Measurements from ENCODE around the gene RARA.
"Not testable (repeated sequence)": the region's sequence is repeated elsewhere in the genome, so short reads cannot be mapped to it uniquely, and the experiment has no call there.

Gene RARA

DNA sequence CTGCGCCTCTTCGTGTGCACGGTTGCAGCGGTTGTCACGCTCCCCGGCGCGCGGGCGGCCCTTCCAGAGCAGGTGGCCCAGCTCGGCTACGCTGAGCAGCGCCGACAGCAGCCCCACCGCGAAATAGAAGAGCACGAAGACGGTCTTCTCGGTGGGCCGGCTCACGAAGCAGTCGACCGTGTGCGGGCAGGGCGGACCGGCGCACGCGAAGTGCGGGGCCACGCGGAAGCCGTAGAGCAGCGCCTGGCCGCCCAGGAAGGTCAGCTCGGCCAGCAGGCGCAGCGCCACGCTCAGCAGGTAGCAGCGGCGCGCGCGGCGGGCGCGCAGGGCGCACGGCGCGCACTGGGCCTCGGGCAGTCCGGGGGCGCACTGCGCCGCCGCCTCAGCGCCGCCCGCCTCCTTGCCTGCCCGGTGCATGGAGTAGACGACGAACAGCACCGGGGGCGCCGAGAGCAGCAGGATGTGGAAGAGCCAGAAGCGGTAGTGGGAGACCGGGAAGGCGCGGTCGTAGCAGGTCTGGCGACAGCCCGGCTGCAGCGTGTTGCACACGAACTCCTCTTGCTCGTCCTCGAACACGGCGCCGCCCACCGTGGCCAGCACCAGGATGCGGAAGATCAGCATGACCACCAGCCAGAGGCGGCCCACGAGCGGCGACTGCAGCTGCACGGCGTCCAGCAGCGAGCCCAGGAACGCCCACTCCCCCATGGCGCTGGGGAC lies 54.3 kb downstream of the RARA start:
- Histone ChIP-seq H3K4me3 (peak overlapping the region; percentile 38 to 60 (median 49)), H3K27ac (peak overlapping the region in 7 of 21 experiments; percentile 4 to 55 (median 47))

DNA sequence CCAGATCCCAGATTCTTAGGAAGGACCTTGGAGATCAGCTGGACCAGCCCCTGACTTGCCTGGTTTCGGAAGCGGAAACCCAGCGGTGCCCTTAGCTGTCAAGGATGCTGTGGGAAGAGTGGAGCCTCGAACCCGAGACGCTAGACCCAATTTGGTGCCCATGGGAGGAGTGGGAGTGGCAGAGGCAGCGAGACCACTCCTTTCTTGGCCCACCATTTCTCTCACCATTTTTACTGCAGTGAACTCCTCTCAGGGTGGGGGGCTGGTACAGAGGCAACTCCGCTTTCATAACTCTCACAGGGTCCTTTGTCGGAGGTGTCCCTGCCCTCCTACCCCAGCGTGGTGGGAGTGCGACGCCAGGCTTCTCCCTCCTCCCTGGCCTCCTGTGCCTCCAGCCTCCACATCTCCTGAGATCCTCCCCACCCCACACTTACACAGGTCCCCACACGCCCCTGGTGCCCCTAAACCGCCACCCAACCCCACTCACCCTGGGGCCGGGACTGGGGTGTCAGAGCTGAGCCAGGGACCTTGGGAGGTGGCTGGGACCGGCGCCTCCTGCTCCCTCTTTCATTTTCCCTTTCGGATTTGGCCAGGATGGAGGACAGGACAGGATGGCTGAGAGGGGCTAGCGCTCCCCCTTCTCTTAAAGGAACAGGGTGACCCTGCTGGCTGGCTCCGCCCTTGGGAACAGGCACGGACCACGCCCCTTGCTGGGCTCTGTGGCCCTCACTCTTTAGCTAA lies 55.3 kb downstream of the RARA start, which contains the start of gene GJD3:
Gene GJD3 (minus strand): TSS at position 617 of the 741 bp plus-strand sequence. CDS start 922 bp downstream, outside the sequence.
- Histone ChIP-seq H3K4me3 (peak within 1 kb of the TSS; percentile 38 to 60 (median 49)), H3K27ac (no peak within 1 kb of the TSS)

DNA sequence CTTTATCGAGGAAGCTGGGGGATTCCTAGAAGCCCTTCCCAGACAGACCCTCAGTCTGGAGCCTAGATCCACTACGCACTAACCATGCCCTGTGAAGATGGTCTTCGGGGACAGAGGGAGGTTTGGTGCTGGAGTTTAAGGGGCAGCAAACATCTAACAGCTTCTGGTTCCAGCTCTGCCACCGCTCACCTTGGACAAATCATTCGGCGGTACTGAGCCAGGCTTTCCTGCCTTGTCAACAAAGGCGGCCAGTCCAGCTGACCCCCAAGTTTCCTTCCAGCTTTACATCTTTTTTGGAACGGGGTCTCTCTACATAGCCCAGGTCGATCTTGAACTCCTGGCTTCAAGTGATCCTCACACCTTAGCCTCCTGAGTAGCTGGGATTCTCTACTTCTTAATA lies 55.9 kb downstream of the RARA start:
- H3K4me3 ChIP-seq = no peak overlapping the region
- no peak overlapping the region for H3K27ac ChIP-seq

DNA sequence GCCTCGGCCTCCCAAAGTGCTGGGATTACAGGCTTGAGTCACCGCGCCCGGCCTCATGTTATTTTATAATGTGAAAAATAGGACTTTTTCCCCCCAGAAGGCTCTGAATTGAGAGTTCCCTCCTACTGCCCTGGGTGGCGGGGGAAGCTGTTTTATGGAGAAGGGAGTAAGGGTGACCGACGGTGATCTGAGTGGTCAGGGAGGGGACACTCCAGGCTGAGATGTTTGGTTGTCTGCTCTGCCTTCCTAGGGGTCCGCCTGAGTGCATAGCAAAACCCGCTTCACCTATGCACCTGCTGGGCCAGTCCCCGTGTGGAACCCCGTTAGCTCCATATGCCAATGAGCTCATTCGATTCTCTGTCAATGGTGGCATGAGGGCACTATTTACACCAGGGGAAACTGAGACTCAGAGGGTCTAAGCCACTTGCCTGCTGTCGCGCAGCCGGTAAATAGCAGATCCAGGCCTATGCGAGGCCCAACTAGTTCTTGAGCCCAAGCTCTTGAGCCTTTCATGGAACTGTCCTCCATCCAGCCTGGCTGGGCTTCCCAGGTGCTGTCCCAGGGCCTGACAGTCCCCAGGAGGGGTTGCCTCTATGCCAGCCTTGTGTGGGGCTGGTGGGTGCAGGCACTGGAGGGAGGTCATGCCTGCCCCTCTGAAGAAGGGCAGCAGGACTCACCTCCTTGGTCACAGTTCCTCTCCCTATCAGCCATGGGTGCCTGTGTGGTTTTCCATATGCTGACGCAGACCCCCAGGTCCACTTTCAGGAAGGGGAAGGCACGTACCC lies 57.3 kb downstream of the RARA start:
- Histone ChIP-seq H3K27ac (no peak overlapping the region), H3K4me3 (no peak overlapping the region)

DNA sequence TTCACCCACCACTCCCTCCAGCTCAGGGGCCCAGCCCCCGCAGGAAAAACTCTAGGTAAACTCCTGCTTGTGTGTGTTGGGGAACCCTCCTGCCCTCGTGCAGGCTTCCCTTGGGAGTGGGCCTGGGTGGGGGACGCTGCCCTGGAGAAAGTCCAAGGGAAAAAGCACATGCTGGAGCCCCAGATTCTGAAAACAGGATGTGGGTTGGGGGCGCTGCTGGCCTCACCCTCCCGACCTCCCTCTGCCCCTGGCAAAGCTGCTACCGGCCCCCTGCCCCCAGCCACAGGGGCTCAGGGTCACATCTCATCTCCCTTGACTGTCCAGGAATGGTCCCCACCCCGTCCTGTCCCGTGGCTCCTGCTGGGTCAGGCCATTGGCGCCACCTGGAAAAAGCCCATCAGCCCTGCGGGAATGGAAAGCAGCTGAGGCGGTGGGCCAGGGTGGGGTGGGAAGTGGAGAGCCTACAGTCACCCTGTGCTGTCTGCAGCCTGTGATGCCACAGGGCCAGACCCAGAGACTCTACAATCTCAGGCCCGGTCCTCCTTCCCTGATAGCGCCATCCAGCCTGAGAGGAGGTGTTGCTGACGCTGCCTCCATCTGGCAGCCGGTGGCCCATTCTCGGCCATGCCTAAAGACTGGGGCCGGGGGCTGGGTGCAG lies 58.0 kb downstream of the RARA start:
- H3K4me3 ChIP-seq = no peak overlapping the region
- no peak overlapping the region for H3K27ac ChIP-seq

DNA sequence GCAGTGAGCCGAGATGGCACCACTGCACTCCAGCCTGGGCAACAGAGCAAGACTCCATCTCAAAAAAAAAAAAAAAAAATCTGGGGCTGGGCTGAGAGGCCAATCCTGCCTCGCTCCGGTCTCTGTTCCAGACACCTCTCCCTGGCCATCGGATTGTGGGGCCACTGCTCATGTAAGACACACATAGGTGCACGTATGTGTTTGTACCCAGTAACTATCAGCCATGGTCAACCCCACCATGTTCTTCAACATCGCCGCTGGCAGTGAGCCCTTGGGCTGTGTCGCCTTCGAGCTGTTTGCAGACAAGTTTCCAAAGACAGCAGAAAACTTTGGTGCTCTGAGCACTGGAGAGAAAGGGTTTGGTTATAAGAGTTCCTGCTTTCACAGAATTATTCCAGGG lies 58.7 kb downstream of the RARA start:
- H3K27ac ChIP-seq, H3K4me3 ChIP-seq: not testable (repeated sequence)

DNA sequence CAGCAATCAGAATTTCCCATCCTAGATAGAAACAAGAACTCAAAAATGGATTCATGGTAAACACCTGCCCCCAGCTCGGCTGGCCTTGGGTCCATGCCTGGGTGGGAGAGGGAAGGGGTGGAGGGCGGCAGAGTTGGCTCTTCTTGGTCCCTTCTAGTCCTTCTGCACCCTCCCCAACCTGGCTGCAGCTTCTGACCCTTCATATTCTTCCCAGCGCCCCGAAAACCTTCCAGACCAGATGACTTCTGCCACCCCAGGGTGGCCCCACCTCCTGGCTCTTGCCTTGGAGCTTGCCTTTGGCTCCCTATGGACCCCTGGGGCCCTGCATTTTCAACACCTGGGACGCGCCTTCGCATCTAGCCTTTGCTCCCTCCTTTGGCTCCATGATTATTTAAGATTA lies 60.9 kb downstream of the RARA start:
- H3K27ac ChIP-seq = no peak overlapping the region
- no peak overlapping the region for H3K4me3 ChIP-seq

DNA sequence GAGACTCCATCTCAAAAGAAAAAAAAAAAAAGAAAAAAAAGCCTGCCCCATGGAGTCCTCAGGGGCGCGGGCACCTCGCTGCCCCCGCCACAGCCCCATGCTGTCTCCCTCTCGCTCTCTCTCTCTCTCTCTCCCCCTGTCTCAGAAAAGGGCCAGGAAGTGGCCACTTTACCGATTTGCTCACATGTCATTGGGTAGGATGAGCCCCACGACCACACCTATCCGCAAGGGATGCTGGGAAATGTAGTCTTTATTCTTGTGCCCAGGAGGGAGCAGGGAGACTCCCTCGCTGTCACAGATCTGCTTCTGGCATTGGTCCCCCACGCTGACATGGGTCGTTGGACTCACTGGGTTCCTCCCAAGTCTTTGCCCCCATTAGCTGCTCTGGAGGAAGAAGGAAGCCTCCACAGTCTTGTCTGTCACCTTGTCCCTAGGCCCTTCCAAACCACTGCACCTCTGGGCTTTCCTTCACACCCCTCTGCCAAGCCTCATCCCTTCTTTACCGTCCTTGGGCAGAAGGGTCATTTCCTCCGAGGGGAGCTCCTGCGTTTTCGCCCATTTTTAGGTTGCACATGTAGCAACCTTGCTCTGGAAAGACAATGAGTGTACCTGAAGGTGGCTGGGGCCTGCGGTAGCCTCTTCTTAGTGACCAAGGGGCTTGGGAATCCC lies 62.4 kb downstream of the RARA start:
- H3K27ac ChIP-seq = no peak overlapping the region
- no peak overlapping the region for H3K4me3 ChIP-seq

DNA sequence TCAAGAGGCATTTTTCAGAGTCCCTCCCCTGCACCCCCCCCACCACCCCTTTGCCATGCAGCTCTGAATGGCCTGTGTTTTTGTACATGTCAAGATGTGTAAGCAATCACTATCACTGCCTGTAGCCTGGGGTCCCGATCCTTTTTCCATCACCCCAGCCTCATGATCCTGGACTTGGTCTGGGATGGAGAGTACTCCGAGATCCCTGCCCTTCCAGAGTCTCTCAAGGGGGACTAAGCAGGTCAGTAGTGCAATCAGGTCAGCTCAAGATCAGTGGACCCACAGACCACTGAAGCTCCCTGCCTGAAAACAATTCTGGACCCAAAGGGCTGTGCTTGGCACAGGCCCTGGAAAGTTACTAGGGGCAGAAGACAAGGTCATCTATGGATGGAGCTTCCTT lies 63.1 kb downstream of the RARA start:
- no peak overlapping the region for H3K4me3 ChIP-seq
- H3K27ac ChIP-seq = no peak overlapping the region

DNA sequence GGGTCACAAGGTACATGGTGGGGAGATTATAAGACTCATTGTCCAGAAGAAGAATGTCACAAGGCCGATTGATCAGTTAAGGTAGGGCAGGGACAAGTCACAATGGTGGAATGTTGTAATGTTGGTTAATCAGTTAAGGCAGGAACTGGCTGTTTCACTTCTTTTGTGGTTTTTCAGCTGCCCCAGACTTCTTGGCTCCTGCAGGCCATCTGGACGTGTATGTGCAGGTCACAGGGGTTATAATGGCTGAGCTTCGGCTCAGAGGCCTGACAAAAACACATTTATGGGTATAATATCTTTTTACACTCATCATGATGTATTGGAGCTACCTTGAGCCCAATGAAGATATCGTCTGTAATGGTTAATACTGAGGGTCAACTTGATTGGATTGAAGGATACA lies 63.7 kb downstream of the RARA start:
- H3K4me3 ChIP-seq, H3K27ac ChIP-seq: not testable (repeated sequence)

DNA sequence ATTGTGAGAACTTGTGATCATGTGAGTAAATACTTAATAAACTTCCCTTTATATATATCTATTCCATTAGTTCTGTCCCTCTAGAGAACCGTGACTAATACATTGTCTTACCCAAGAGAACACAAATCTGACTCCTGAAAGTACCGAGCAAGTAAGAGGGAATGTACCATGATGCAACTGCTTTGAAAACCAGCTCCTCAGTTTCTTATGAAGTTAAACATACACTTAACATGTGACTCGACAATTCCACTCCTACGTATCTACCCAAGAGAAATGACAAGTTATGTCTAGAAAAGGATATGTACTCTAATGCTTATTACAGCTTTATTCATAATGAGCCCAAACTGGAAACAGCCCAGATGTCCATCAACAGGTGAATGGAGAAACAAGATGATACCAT lies 64.3 kb downstream of the RARA start:
- no peak overlapping the region for H3K27ac ChIP-seq

DNA sequence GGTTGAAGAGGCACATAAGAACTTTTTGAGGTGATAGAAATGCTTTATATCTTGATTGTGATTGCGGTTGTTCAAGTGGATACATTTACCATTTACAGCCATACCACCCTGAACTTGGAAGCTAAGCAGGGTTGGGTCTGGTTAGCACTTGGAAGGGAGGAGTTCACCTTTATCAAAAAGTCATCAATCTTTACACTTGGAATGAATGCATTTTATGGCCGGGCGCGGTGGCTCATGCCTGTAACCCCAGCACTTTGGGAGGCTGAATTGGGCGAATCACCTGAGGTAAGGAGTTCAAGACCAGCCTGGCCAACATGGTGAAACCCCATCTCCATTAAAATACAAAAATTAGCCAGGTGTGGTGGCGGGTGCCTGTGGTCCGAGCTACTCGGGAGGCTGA lies 65.0 kb downstream of the RARA start:
- no peak overlapping the region for H3K4me3 ChIP-seq
- H3K27ac ChIP-seq = no peak overlapping the region

More for the DNA sequence above, 64.3 kb downstream of the RARA start:
- no peak overlapping the region for H3K4me3 ChIP-seq

DNA sequence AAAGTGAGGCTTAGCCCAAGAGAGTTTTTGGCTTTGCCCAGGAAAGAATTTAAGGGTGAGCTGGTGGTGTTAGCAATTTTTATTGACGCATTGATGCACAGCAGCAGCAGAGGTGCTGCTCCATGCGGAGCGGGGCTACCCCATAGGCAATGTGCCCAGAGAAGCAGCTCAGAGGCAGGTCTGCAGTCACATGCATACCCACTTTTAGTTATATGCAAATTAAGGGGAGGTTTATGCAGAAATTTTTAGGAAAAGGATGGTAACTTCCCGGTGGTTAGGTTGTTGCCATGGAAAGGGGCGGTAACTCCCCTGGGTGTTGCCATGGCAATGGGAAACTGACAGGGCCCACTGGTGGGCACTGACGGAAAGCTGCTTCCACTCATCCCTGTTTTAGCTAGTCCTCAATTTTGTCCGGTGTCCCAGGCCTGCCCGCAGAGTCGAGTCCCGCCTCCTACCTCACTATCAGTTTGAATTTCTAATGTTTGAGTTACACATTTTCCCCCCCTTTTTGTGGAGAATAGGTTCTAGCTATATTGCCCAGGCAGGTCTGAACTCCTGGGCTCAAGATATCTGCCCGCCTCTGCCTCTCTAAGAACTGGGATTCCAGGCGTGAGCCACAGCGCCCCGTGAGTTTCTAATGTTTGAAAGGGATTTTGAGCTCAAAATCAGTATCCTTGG lies 66.0 kb downstream of the RARA start:
- Histone ChIP-seq H3K27ac (no peak overlapping the region), H3K4me3 (no peak overlapping the region)

DNA sequence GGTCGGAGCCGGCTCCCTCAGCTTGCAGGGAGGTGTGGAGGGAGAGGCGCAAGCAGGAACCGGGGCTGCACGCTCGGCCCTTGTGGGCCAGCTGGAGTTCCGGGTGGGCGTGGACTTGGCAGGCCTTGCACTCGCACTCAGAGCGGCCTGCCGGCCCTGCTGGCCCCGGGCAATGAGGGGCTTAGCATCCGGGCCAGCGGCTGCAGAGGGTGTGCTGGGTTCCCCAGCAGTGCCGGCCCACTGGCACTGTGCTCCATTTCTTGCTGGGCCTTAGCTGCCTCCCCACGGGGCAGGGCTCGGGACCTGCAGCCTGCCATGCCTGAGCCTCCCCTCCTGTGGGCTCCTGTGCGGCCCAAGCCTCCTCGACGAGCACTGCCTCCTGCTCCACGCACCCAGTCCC lies 66.8 kb downstream of the RARA start:
- not testable (repeated sequence) for H3K4me3 ChIP-seq, H3K27ac ChIP-seq

DNA sequence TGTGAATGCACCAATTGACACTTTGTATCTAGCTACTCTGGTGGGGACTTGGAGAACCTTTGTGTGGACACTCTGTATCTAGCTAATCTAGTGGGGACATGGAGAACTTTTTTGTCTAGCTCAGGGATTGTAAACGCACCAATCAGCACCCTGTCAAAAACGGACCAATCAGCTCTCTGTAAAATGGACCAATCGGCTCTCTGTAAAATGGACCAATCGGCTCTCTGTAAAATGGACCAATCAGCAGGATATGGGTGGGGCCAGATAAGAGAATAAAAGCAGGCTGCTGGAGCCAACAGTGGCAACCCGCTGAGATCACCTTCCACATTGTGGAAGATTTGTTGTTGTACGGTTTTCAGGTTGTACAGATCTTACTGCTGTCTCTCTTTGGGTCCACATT lies 67.6 kb downstream of the RARA start:
- not testable (repeated sequence) for H3K4me3 ChIP-seq, H3K27ac ChIP-seq

DNA sequence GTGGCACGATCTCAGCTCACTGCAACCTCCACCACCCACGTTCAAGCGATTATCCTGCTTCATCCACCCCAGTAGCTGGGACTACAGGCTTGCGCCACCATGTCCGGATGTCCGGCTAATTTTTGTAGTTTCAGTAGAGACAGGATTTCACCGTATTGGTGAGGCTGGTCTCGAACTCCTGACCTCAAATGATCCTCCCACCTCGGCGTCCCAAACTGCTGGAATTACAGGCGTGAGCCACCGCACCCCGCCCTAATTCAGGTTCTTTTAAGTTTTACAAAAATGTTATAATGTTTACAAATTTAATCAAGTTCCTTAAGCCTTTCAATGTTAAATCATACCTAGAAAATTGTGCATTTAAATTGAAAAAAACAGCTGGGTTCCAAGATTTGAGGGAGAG lies 68.9 kb downstream of the RARA start:
- no peak overlapping the region for H3K27ac ChIP-seq
- H3K4me3 ChIP-seq = no peak overlapping the region

DNA sequence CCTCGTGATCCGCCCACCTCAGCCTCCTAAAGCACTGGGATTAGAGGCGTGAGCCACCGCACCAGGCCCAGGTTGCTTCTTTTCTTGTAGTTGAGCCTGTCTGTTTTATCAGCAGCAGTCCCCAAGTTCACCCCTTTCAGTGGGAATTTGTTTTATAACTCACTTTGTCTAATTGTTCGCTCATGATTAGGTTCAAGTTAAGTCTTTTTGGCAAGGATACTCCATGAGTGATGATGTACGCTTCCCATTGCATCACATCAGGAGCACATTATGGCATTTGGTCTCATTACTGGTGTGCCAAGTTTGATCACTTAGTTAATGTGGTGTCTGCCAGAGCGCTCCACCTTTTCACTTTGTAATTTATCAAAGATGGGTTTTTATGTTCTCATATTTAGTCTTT lies 70.0 kb downstream of the RARA start:
- Histone ChIP-seq H3K4me3 (no peak overlapping the region), H3K27ac (no peak overlapping the region)

DNA sequence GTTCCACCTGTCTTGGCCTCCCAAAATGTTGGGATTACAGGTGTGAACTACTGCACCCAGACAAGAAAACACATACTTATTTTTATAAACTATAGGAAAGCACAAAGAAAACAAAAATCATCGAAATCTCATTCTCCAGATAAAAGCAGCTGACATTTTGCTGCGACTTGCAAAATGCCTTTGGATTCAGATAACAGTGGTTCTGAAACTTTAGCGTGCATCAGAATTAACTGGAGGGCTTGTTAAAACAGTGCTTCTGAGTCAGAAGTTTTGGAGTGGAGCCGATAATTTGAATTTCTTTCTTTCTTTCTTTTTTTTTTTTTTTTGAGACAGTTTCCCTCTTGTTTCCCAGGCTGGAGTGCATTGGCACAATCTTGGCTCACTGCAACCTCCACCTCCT lies 73.3 kb downstream of the RARA start:
- Histone ChIP-seq H3K27ac (no peak overlapping the region), H3K4me3 (no peak overlapping the region)

DNA sequence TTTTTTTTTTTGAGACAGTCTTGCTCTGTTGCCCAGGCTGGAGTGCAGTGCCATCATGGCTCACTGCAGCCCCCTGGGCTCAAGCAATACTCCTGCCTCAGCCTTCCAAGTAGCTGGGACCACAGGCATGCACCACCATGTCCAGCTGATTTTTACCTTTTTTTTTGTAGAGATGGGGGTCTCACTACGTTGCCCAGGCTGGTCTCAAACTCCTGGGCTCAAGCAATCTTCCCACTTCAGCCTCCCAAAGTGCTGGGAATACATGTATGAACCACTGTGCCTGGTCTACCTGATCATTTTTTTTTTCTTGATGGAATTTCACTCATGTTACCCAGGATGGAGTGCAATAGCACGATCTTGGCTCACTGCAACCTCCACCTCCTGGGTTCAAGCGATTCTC lies 77.6 kb downstream of the RARA start:
- not testable (repeated sequence) for H3K27ac ChIP-seq, H3K4me3 ChIP-seq

Data from skin epidermis (tissue), 12 donors.